Hippocampal formation (tissue), 2 donors: ENCODE measurements around the gene TMEM245.
"Not testable (repeated sequence)": the region's sequence is repeated elsewhere in the genome, so short reads cannot be mapped to it uniquely, and the experiment has no call there.

ENCODE experiments used
- DNase-seq, 2 donors: peaks; one replicate each; lab custom pipeline; 2025; lab: John Stamatoyannopoulos, UW

TMEM245 gene

GRCh38 chr9:109133533-109133932, 13.8 kb upstream of the TMEM245 start:
- no peak for DNase-seq

GRCh38 chr9:109132567-109133021, 12.8 kb upstream of the TMEM245 start:
- no peak for DNase-seq

- DNase-seq = no peak
Observed at GRCh38 chr9:109129470-109130197, 9.9 kb upstream of the TMEM245 start.

- not testable (repeated sequence) for DNase-seq
Observed at GRCh38 chr9:109126671-109127070, 6.9 kb upstream of the TMEM245 start.

- DNase-seq = no peak
Observed at GRCh38 chr9:109124121-109124520, 4.4 kb upstream of the TMEM245 start.

GRCh38 chr9:109122726-109123621, 3.2 kb upstream of the TMEM245 start:
- no peak for DNase-seq

GRCh38 chr9:109121232-109121796, 1.6 kb upstream of the TMEM245 start:
- DNase-seq = no peak

GRCh38 chr9:109120204-109120789, 550 bp upstream of the TMEM245 start:
- DNase-seq = no peak

GRCh38 chr9:109118808-109119438, 824 bp downstream of the TMEM245 start:
- DNase-seq = no peak

GRCh38 chr9:109117856-109118807, 1.6 kb downstream of the TMEM245 start:
- DNase-seq = no peak

- DNase-seq = no peak
Observed at GRCh38 chr9:109115931-109116526, 3.7 kb downstream of the TMEM245 start.

- no peak for DNase-seq
Observed at GRCh38 chr9:109114670-109115069, 5.1 kb downstream of the TMEM245 start.

GRCh38 chr9:109113892-109114609, 5.7 kb downstream of the TMEM245 start:
- no peak for DNase-seq

GRCh38 chr9:109113254-109113653, 6.5 kb downstream of the TMEM245 start:
- no peak for DNase-seq

- DNase-seq = no peak
Observed at GRCh38 chr9:109110329-109111021, 9.3 kb downstream of the TMEM245 start.

GRCh38 chr9:109109967-109110328, 9.8 kb downstream of the TMEM245 start:
- no peak for DNase-seq

- no peak for DNase-seq
Observed at GRCh38 chr9:109108318-109108717, 11.4 kb downstream of the TMEM245 start.

- DNase-seq = no peak
Observed at GRCh38 chr9:109107402-109108240, 12.1 kb downstream of the TMEM245 start.
